LoVo (cell line): ENCODE data around the gene CMTM3.
A peak's percentile ranks its signal among the peaks of the same experiment; 100 is the strongest.
"Not testable (repeated sequence)": the region's sequence is repeated elsewhere in the genome, so short reads cannot be mapped to it uniquely, and the experiment has no call there.

ENCODE experiments used
- DNase-seq: peaks from one replicate; pipeline ENCODE4 v3.0.0-alpha.2; 2016; ENCODE audit warnings: low spot score

Gene CMTM3

GRCh38 chr16:66604376-66605176, at the start of gene CMTM3:
TSS of gene CMTM3 (plus strand) at chr16:66604704. CDS start at chr16:66604806, 102 bp downstream.
- DNase-seq, result no peak

- no peak for DNase-seq
Measured at GRCh38 chr16:66560107-66560506, 44.4 kb upstream of the CMTM3 start.

GRCh38 chr16:66561381-66562080, 43.0 kb upstream of the CMTM3 start:
- no peak for DNase-seq

- no peak for DNase-seq
Measured at GRCh38 chr16:66562409-66562808, 42.1 kb upstream of the CMTM3 start.

GRCh38 chr16:66562986-66563385, 41.5 kb upstream of the CMTM3 start:
- no peak for DNase-seq

GRCh38 chr16:66563574-66564334, 40.8 kb upstream of the CMTM3 start:
- DNase-seq, result no peak

- no peak for DNase-seq
Measured at GRCh38 chr16:66566051-66566901, 38.2 kb upstream of the CMTM3 start, which contains the start of gene CMTM1. TSS of gene CMTM1 (plus strand) at chr16:66566439. CDS start at chr16:66566514, 75 bp downstream.

GRCh38 chr16:66567270-66567669, 37.2 kb upstream of the CMTM3 start:
- not testable (repeated sequence) for DNase-seq

GRCh38 chr16:66568355-66568754, 36.1 kb upstream of the CMTM3 start:
- DNase-seq, result no peak

GRCh38 chr16:66569131-66569530, 35.4 kb upstream of the CMTM3 start:
- no peak for DNase-seq

GRCh38 chr16:66569827-66570405, 34.6 kb upstream of the CMTM3 start:
- peak; percentile 38 for DNase-seq

- no peak for DNase-seq
Measured at GRCh38 chr16:66572356-66572755, 32.1 kb upstream of the CMTM3 start.

GRCh38 chr16:66574081-66574480, 30.4 kb upstream of the CMTM3 start:
- no peak for DNase-seq

- no peak for DNase-seq
Measured at GRCh38 chr16:66574531-66574930, 30.0 kb upstream of the CMTM3 start.

GRCh38 chr16:66575060-66575459, 29.4 kb upstream of the CMTM3 start:
- DNase-seq, result no peak

GRCh38 chr16:66576296-66576695, 28.2 kb upstream of the CMTM3 start:
- no peak for DNase-seq

- no peak for DNase-seq
Measured at GRCh38 chr16:66578651-66579531, 25.6 kb upstream of the CMTM3 start, which contains the start of gene CMTM2. TSS of gene CMTM2 (plus strand) at chr16:66579463. CDS start at chr16:66579608, 145 bp downstream.

GRCh38 chr16:66580605-66581209, 23.8 kb upstream of the CMTM3 start:
- no peak for DNase-seq

- DNase-seq, result no peak
Measured at GRCh38 chr16:66581246-66581952, 23.1 kb upstream of the CMTM3 start.
